HepG2 (cell line): ENCODE data around the gene ATP2B2. TPM values are rescaled to one million over a fixed set of nuclear protein-coding genes. Genes with fewer than 3 reads are reported as not detected.

ENCODE experiments used
- ATAC-seq: fragments of 200-7000 bp; cut with Tn5 transposase; 3 replicates; pipeline ENCODE4 v1.9.1; 2020; ENCODE audit warnings: mild to moderate bottlenecking, moderate library complexity
- BruUV-seq: library from RNA; stranded (reverse); fragments of 400-500 nt; replicated peaks from 2 replicates; lab custom pipeline; 2021; lab: Mats Ljungman, UMichigan
- CTCF ChIA-PET: fragments of 300-600 bp; formaldehyde crosslinking; extraction: SDS; loops from one replicate; lab custom pipeline; 2021; ENCODE audit warnings: low total read pairs, inconsistent platforms, low intra/inter-chr PET ratio; lab: Yijun Ruan, JAX
- POLR2A ChIA-PET: fragments of 350-600 bp; sonication (Branson Sonifier 250); formaldehyde crosslinking; loops from one replicate; lab custom pipeline; 2020; ENCODE audit warnings: antibody characterized with exemption, inconsistent platforms; lab: Yijun Ruan, JAX
- DNase-seq: peaks from one replicate; pipeline ENCODE4 v3.0.0-alpha.2; 2015; ENCODE audit warnings: low spot score
- FAIRE-seq: peaks from 3 replicates; lab custom pipeline; 2011; peaks lifted over from hg19 to GRCh38; lab: Jason Lieb, UNC
- H2AFZ ChIP-seq: one replicate; pipeline ENCODE4 v1.6.1; 2011; ENCODE audit warnings: low read length, inconsistent platforms
- H3K27ac ChIP-seq: fragments of 300-600 bp; 3 replicates; pipeline ENCODE4 v1.8.0; 2011; ENCODE audit warnings: mixed run types, mild to moderate bottlenecking, mixed read lengths, low read length, inconsistent platforms; ENCODE audit not compliant: insufficient read depth; ENCODE audit errors: extremely low read length
- H3K27me3 ChIP-seq, 2 experiments: fragments of 200-600 bp in 1 of 2; 2 replicates in 1 of 2; 3 replicates in 1 of 2; pipeline versions ENCODE4 v1.6.0 to v1.8.0; 2011; ENCODE audit warnings: low read length in 2 of 2, mild to moderate bottlenecking in 2 of 2, moderate library complexity in 2 of 2, inconsistent platforms in 1 of 2; ENCODE audit not compliant: insufficient read depth in 2 of 2, control insufficient read depth in 1 of 2
- H3K36me3 ChIP-seq, 2 experiments: fragments of 200-600 bp in 1 of 2; replicated peaks in 1 of 2; 2 replicates in 1 of 2; 3 replicates in 1 of 2; pipeline versions ENCODE4 v1.5.1 to v1.8.0; 2011; ENCODE audit warnings: low read length in 2 of 2, inconsistent platforms in 1 of 2; ENCODE audit not compliant: insufficient read depth in 2 of 2, control insufficient read depth in 1 of 2
- H3K4me1 ChIP-seq: 2 replicates; pipeline ENCODE4 v1.5.1; 2012; ENCODE audit warnings: low read length, inconsistent platforms; ENCODE audit not compliant: insufficient read depth
- H3K4me2 ChIP-seq: 2 replicates; pipeline ENCODE4 v1.6.0; 2011; ENCODE audit warnings: low read depth, low read length, inconsistent platforms
- H3K4me3 ChIP-seq, 3 experiments: fragments of 200-600 bp in 1 of 3; sonication (generic), shearing (Covaris generic) in 1 of 3; replicated peaks in 1 of 3; 2 replicates each; pipeline ENCODE4 v1.5.1; 2011 to 2016; ENCODE audit warnings: low read length in 3 of 3, inconsistent platforms in 2 of 3, low read depth in 2 of 3, mild to moderate bottlenecking in 2 of 3, control low read depth in 1 of 3, mixed read lengths in 1 of 3; ENCODE audit not compliant: insufficient read depth in 1 of 3
- H3K79me2 ChIP-seq: one replicate; pipeline ENCODE4 v1.6.1; 2011; ENCODE audit warnings: low read length, inconsistent platforms; ENCODE audit not compliant: insufficient read depth
- H3K9ac ChIP-seq: 2 replicates; pipeline ENCODE4 v1.6.0; 2011; ENCODE audit warnings: mild to moderate bottlenecking, low read depth, low read length, inconsistent platforms; ENCODE audit not compliant: insufficient read depth
- H3K9me3 ChIP-seq: 2 replicates; pipeline ENCODE4 v1.5.1; 2012; ENCODE audit warnings: mild to moderate bottlenecking, low read length
- H4K20me1 ChIP-seq: 2 replicates; pipeline ENCODE4 v1.6.0; 2011; ENCODE audit warnings: inconsistent platforms, mild to moderate bottlenecking, low read length, moderate library complexity; ENCODE audit not compliant: insufficient read depth
- FOXC1 ChIP-seq: sonication (generic); formaldehyde crosslinking; IDR thresholded peaks from 2 replicates; pipeline ENCODE4 v1.8.0; 2022; ENCODE audit warnings: mild to moderate bottlenecking, missing genetic modification reagents, borderline replicate concordance
- HDAC6 ChIP-seq: fragments of 200-600 bp; sonication (generic); IDR thresholded peaks from 2 replicates; pipeline ENCODE4 v1.7.0; 2017; ENCODE audit warnings: mild to moderate bottlenecking, antibody characterized with exemption, low read length, low read depth
- HNF4A ChIP-seq: sonication (generic); formaldehyde crosslinking; IDR thresholded peaks from 2 replicates; pipeline ENCODE4 v1.4.0; 2020; ENCODE audit warnings: missing genetic modification reagents
- KDM5A ChIP-seq: fragments of 200-600 bp; sonication (generic); IDR thresholded peaks from 2 replicates; pipeline ENCODE4 v1.7.0; 2018; ENCODE audit warnings: antibody characterized with exemption, mild to moderate bottlenecking, low read length, borderline replicate concordance
- KLF15 ChIP-seq: sonication (generic); formaldehyde crosslinking; IDR thresholded peaks from 2 replicates; pipeline ENCODE4 v1.8.1; 2023; ENCODE audit warnings: borderline replicate concordance, mild to moderate bottlenecking, inconsistent platforms, missing genetic modification reagents, mixed read lengths
- POGZ ChIP-seq: sonication (generic); formaldehyde crosslinking; IDR thresholded peaks from 2 replicates; pipeline ENCODE4 v1.4.0; 2020; ENCODE audit warnings: mild to moderate bottlenecking, missing genetic modification reagents
- PPARG ChIP-seq: conservative IDR thresholded peaks from 2 replicates; pipeline ENCODE4 v1.6.1; 2016; ENCODE audit warnings: missing biosample characterization, missing genetic modification reagents
- RARG ChIP-seq: sonication (generic); formaldehyde crosslinking; IDR thresholded peaks from 2 replicates; pipeline ENCODE4 v1.4.0; 2020; ENCODE audit warnings: low read depth, mild to moderate bottlenecking, missing genetic modification reagents
- RBAK ChIP-seq: sonication (generic); formaldehyde crosslinking; IDR thresholded peaks from 2 replicates; pipeline ENCODE4 v1.5.1; 2020; ENCODE audit warnings: mild to moderate bottlenecking, missing genetic modification reagents
- TBX2 ChIP-seq: sonication (generic); formaldehyde crosslinking; IDR thresholded peaks from 2 replicates; pipeline ENCODE4 v1.5.0; 2020; ENCODE audit warnings: missing genetic modification reagents, mild to moderate bottlenecking, borderline replicate concordance
- XRCC5 ChIP-seq: fragments of 200-400 bp; formaldehyde crosslinking; optimal IDR thresholded peaks from 2 replicates; pipeline ENCODE3; 2017; ENCODE audit warnings: mild to moderate bottlenecking, low read length
- ZNF160 ChIP-seq: sonication (generic); formaldehyde crosslinking; IDR thresholded peaks from 2 replicates; pipeline ENCODE4 v1.8.0; 2022; ENCODE audit warnings: mild to moderate bottlenecking, inconsistent platforms, missing genetic modification reagents
- ZNF430 ChIP-seq: sonication (generic); formaldehyde crosslinking; IDR thresholded peaks from 2 replicates; pipeline ENCODE4 v1.9.0; 2021; ENCODE audit warnings: mild to moderate bottlenecking, missing genetic modification reagents
- ZNF446 ChIP-seq: sonication (generic); formaldehyde crosslinking; IDR thresholded peaks from 2 replicates; pipeline ENCODE4 v1.5.0; 2020; ENCODE audit warnings: mild to moderate bottlenecking, missing genetic modification reagents
- ZNF547 ChIP-seq: sonication (generic); formaldehyde crosslinking; IDR thresholded peaks from 2 replicates; pipeline ENCODE4 v1.5.1; 2020; ENCODE audit warnings: mild to moderate bottlenecking, missing genetic modification reagents
- ZNF775 ChIP-seq: sonication (generic); formaldehyde crosslinking; IDR thresholded peaks from 2 replicates; pipeline ENCODE4 v1.4.0; 2020; ENCODE audit warnings: missing genetic modification reagents, mild to moderate bottlenecking, moderate library complexity, borderline replicate concordance
- ZNF776 ChIP-seq: sonication (generic); formaldehyde crosslinking; IDR thresholded peaks from 2 replicates; pipeline ENCODE4 v1.4.0; 2020; ENCODE audit warnings: mild to moderate bottlenecking, missing genetic modification reagents
- ZNF878 ChIP-seq: sonication (generic); formaldehyde crosslinking; IDR thresholded peaks from 2 replicates; pipeline ENCODE4 v1.8.1; 2023; ENCODE audit warnings: mild to moderate bottlenecking, missing genetic modification reagents, moderate library complexity
- WGBS: methylation state at CpG from one replicate; pipeline ENCODE4 v1.1.6; 2017; ENCODE audit warnings: low lambda C conversion rate; 5-methylcytosine and 5-hydroxymethylcytosine counted together
- in situ Hi-C: cut with HindIII; loops from 2 replicates; pipeline ENCODE4 v1.10.0; 2017; ENCODE audit warnings: low pct_unique_long_range_greater_than_20kb; ENCODE audit not compliant: extremely low pct_ligation_motif_present
- intact Hi-C: fragments of 100-400 bp; cut with micrococcal nuclease; formaldehyde crosslinking; loops from one replicate; pipeline ENCODE4 v1.10.0; 2022; ENCODE audit not compliant: unreplicated experiment
- polyA plus RNA-seq, 8 experiments: library from polyadenylated mRNA; depleted of rRNA in 3 of 8; stranded (reverse) in 7 of 8; unstranded in 1 of 8; fragments of >200 nt; fragmentation: Illumina TruSeq in 4 of 8; extraction: Trizol in 4 of 8; gene quantifications; 2 replicates each; pipeline versions ENCODE4 v1.2.1 to v1.2.3, GENCODE V29; 2011 to 2016; ENCODE audit warnings: low read depth in 4 of 8, missing spikeins in 1 of 8, mixed read lengths in 1 of 8; ENCODE audit not compliant: insufficient read depth in 1 of 8
- total RNA-seq, 5 experiments: library from RNA; depleted of rRNA; stranded (reverse); fragments of >200 nt; fragmentation: Illumina TruSeq; extraction: Trizol; gene quantifications; 2 replicates each; pipeline ENCODE4 v1.2.3, GENCODE V29; 2016; ENCODE audit warnings: low read depth in 1 of 5
- TF ChIP-seq, protein P1 (sequence below): IDR thresholded peaks from 2 replicates; pipeline ENCODE4 v1.6.1; 2018; ENCODE audit warnings: missing genetic modification reagents
- TF ChIP-seq, protein P2 (sequence below): sonication (generic); formaldehyde crosslinking; IDR thresholded peaks from 2 replicates; pipeline ENCODE4 v1.5.0; 2020; ENCODE audit warnings: missing genetic modification reagents, mild to moderate bottlenecking, borderline replicate concordance

Gene ATP2B2
- total and polyA plus RNA-seq, 2 of the 13 experiments (the other 11 are each of a cell fraction or from before 2014, with no cell fraction given), result 1.5 to 2.3 TPM

DNA sequence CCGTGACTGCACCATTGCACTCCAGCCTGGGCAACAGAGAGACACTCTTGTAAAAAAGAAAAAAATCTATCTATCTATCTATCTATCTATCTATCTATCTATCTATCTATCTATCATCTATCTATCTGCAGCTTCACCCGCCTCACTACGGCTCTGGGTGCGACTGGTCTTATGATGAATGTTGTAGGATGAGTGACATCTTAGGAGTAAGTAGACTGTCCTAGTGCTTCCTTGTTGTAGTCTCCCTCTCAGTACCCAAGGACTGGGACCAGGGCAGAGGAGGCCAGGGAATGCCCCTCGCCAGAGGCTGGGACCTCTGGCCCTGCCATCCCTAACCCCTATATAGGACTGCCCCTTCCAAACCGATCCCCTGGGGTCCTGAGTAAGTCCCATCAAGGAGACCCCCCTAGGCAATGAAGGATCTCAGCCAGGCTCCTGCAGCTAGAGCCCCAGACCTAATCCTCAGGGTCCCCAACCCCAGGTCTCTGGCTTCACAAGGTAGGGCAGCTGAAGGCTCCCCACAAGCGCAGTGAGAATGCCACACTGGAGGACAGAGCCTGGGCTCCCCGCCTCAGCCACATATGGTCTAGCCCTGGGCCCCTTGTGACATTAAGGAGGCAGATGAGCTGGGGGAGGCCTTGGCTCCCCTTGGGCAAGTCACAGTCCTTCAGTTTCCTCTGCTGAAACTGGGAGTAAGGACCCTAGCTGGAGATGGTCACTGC is 183.6 kb downstream of the ATP2B2 start:
- H4K20me1 ChIP-seq, result peaks cover 14% of the 10 kb centered on the region
- no peaks in the 10 kb centered on the region for H3K9me3 ChIP-seq
- H3K9ac ChIP-seq, result no peak overlapping the region
- in situ Hi-C loops, result no loop called here
- H3K27ac ChIP-seq, result no peak overlapping the region
- H3K4me2 ChIP-seq, result peak overlapping the region; percentile 60; the same call in 1 of the 2 replicates
- POLR2A ChIA-PET, result interaction anchor here (0.9 to 1.2 kb wide), 3 partner anchors 25 to 74 kb away, joined by 3 to 5 read pairs (median 4); partner anchors contain the start of genes GHRL and TATDN2
- no peak for TF ChIP-seq POGZ (CRISPR knock-in tag)
- TF ChIP-seq XRCC5, result no peak
- TF ChIP-seq FOXC1 (CRISPR knock-in tag), result no peak
- TF ChIP-seq ZNF430 (CRISPR knock-in tag), result no peak
- no peak for TF ChIP-seq TBX2
- TF ChIP-seq KDM5A, result no peak
- no peak for TF ChIP-seq ZNF878 (CRISPR knock-in tag)
- TF ChIP-seq, protein P1, sequence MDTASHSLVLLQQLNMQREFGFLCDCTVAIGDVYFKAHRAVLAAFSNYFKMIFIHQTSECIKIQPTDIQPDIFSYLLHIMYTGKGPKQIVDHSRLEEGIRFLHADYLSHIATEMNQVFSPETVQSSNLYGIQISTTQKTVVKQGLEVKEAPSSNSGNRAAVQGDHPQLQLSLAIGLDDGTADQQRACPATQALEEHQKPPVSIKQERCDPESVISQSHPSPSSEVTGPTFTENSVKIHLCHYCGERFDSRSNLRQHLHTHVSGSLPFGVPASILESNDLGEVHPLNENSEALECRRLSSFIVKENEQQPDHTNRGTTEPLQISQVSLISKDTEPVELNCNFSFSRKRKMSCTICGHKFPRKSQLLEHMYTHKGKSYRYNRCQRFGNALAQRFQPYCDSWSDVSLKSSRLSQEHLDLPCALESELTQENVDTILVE (CRISPR knock-in tag), result no peak
- TF ChIP-seq ZNF547 (CRISPR knock-in tag), result no peak
- no peak for TF ChIP-seq ZNF446 (CRISPR knock-in tag)
- TF ChIP-seq, protein P2, sequence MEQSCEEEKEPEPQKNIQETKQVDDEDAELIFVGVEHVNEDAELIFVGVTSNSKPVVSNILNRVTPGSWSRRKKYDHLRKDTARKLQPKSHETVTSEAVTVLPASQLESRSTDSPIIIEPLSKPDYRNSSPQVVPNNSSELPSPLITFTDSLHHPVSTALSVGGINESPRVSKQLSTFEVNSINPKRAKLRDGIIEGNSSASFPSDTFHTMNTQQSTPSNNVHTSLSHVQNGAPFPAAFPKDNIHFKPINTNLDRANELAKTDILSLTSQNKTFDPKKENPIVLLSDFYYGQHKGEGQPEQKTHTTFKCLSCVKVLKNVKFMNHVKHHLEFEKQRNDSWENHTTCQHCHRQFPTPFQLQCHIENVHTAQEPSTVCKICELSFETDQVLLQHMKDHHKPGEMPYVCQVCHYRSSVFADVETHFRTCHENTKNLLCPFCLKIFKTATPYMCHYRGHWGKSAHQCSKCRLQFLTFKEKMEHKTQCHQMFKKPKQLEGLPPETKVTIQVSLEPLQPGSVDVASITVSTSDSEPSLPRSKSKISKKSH (CRISPR knock-in tag), result no peak
- no peak for TF ChIP-seq ZNF775 (CRISPR knock-in tag)
- TF ChIP-seq HDAC6, result no peak
- no peak for TF ChIP-seq RARG (CRISPR knock-in tag)
- no peak for TF ChIP-seq KLF15 (CRISPR knock-in tag)
- no peak for TF ChIP-seq HNF4A (CRISPR knock-in tag)
- TF ChIP-seq ZNF160, result no peak
- TF ChIP-seq RBAK (CRISPR knock-in tag), result no peak
- TF ChIP-seq PPARG (CRISPR knock-in tag), result no peak
- no peak for TF ChIP-seq ZNF776 (CRISPR knock-in tag)
- CTCF ChIA-PET, result no interaction called here
- intact Hi-C loops, result no loop called here
- no peak for ATAC-seq
- DNase-seq, result no peak
- H3K79me2 ChIP-seq, result peaks cover 34% of the 10 kb centered on the region
- no TSS peak for BruUV-seq
- H2AFZ ChIP-seq, result no peak overlapping the region
- 78% methylated on average over 7 of the region's 8 CpGs for WGBS
- peaks cover 42% of the 10 kb centered on the region for H3K4me1 ChIP-seq
- no peak for FAIRE-seq
- H3K27me3 ChIP-seq, result no peaks in the 10 kb centered on the region; a peak in 1 of 5 replicates
- peaks cover 3 to 19% of the 10 kb centered on the region in 2 experiments; a peak in 4 of 5 replicates for H3K36me3 ChIP-seq
- no peak overlapping the region for H3K4me3 ChIP-seq
